Measurements from ENCODE around the gene YBX2.

Gene YBX2

GRCh38 chr17:7262935-7263800, 31.3 kb downstream of the YBX2 start:
- H3K27ac ChIP-seq (ENCODE audit: low read depth, low read length) = no peak overlapping the region
- peaks cover 16% of the 10 kb centered on the region for H3K27me3 ChIP-seq (ENCODE audit: insufficient read depth, low read length)
- no peaks in the 10 kb centered on the region for H3K79me2 ChIP-seq (ENCODE audit: control insufficient read depth, insufficient read depth, low read length, unreplicated experiment)
- peaks cover 29% of the 10 kb centered on the region for H3K4me1 ChIP-seq (ENCODE audit: control insufficient read depth, insufficient read depth, low read length, unreplicated experiment)
- peaks cover 12% of the 10 kb centered on the region for H3K36me3 ChIP-seq (ENCODE audit: insufficient read depth, low read length)
- peak overlapping the region; percentile 51; the same call in 1 of the 2 replicates for H3K4me3 ChIP-seq (ENCODE audit: low read depth, low read length)
- peak overlapping the region; percentile 48 for H2AFZ ChIP-seq (ENCODE audit: low read length, unreplicated experiment)

- Histone ChIP-seq H3K27ac (ENCODE audit: low read depth, low read length) (no peak within 1 kb of the TSS), H3K79me2 (ENCODE audit: control insufficient read depth, insufficient read depth, low read length, unreplicated experiment) (no peaks in the 10 kb centered on the region), H3K4me1 (ENCODE audit: control insufficient read depth, insufficient read depth, low read length, unreplicated experiment) (peaks cover 29% of the 10 kb centered on the region), H3K27me3 (ENCODE audit: insufficient read depth, low read length) (peaks cover 16% of the 10 kb centered on the region), H2AFZ (ENCODE audit: low read length, unreplicated experiment) (peak within 1 kb of the TSS; percentile 56), H3K4me3 (ENCODE audit: low read depth, low read length) (peak within 1 kb of the TSS; percentile 59), H3K36me3 (ENCODE audit: insufficient read depth, low read length) (peaks cover 12% of the 10 kb centered on the region)
Measured at GRCh38 chr17:7262192-7262934, 32.1 kb downstream of the YBX2 start, which contains the start of gene CLDN7. Gene CLDN7 (minus strand): TSS chr17:7262478. CDS start chr17:7262043, 435 bp downstream.

GRCh38 chr17:7261379-7262191, 32.9 kb downstream of the YBX2 start:
- Histone ChIP-seq H3K4me1 (ENCODE audit: control insufficient read depth, insufficient read depth, low read length, unreplicated experiment) (peaks cover 29% of the 10 kb centered on the region), H3K27ac (ENCODE audit: low read depth, low read length) (no peak overlapping the region), H3K79me2 (ENCODE audit: control insufficient read depth, insufficient read depth, low read length, unreplicated experiment) (no peaks in the 10 kb centered on the region), H3K36me3 (ENCODE audit: insufficient read depth, low read length) (peaks cover 12% of the 10 kb centered on the region), H3K27me3 (ENCODE audit: insufficient read depth, low read length) (peaks cover 16% of the 10 kb centered on the region), H2AFZ (ENCODE audit: low read length, unreplicated experiment) (peak overlapping the region; percentile 56), H3K4me3 (ENCODE audit: low read depth, low read length) (peak overlapping the region; percentile 59)

GRCh38 chr17:7260651-7261378, 33.6 kb downstream of the YBX2 start:
- H3K79me2 ChIP-seq (ENCODE audit: control insufficient read depth, insufficient read depth, low read length, unreplicated experiment) = no peaks in the 10 kb centered on the region
- peaks cover 25% of the 10 kb centered on the region for H3K4me1 ChIP-seq (ENCODE audit: control insufficient read depth, insufficient read depth, low read length, unreplicated experiment)
- peak overlapping the region; percentile 59 for H3K4me3 ChIP-seq (ENCODE audit: low read depth, low read length)
- H3K27ac ChIP-seq (ENCODE audit: low read depth, low read length) = no peak overlapping the region
- H2AFZ ChIP-seq (ENCODE audit: low read length, unreplicated experiment) = peak overlapping the region; percentile 56
- peaks cover 12% of the 10 kb centered on the region for H3K36me3 ChIP-seq (ENCODE audit: insufficient read depth, low read length)
- H3K27me3 ChIP-seq (ENCODE audit: insufficient read depth, low read length) = peaks cover 16% of the 10 kb centered on the region

- H3K79me2 ChIP-seq (ENCODE audit: control insufficient read depth, insufficient read depth, low read length, unreplicated experiment) = no peaks in the 10 kb centered on the region
- H2AFZ ChIP-seq (ENCODE audit: low read length, unreplicated experiment) = no peak overlapping the region
Measured at GRCh38 chr17:7260151-7260550, 34.3 kb downstream of the YBX2 start.

GRCh38 chr17:7259555-7259889, 34.9 kb downstream of the YBX2 start:
- no peaks in the 10 kb centered on the region for H3K79me2 ChIP-seq (ENCODE audit: control insufficient read depth, insufficient read depth, low read length, unreplicated experiment)

More at GRCh38 chr17:7260151-7260550, 34.3 kb downstream of the YBX2 start:
- Histone ChIP-seq H3K4me3 (ENCODE audit: low read depth, low read length) (no peak overlapping the region), H3K4me1 (ENCODE audit: control insufficient read depth, insufficient read depth, low read length, unreplicated experiment) (peaks cover 24% of the 10 kb centered on the region), H3K27me3 (ENCODE audit: insufficient read depth, low read length) (peaks cover 16% of the 10 kb centered on the region), H3K27ac (ENCODE audit: low read depth, low read length) (no peak overlapping the region), H3K36me3 (ENCODE audit: insufficient read depth, low read length) (peaks cover 14% of the 10 kb centered on the region)

GRCh38 chr17:7258731-7259554, 35.5 kb downstream of the YBX2 start:
- Histone ChIP-seq H2AFZ (ENCODE audit: low read length, unreplicated experiment) (no peak overlapping the region), H3K4me3 (ENCODE audit: low read depth, low read length) (peak overlapping the region; percentile 25; the same call in 1 of the 2 replicates), H3K27ac (ENCODE audit: low read depth, low read length) (peak overlapping the region; percentile 52), H3K36me3 (ENCODE audit: insufficient read depth, low read length) (peaks cover 21% of the 10 kb centered on the region), H3K27me3 (ENCODE audit: insufficient read depth, low read length) (peaks cover 16% of the 10 kb centered on the region), H3K4me1 (ENCODE audit: control insufficient read depth, insufficient read depth, low read length, unreplicated experiment) (peaks cover 19% of the 10 kb centered on the region), H3K79me2 (ENCODE audit: control insufficient read depth, insufficient read depth, low read length, unreplicated experiment) (peaks cover 5% of the 10 kb centered on the region)

More at GRCh38 chr17:7259555-7259889, 34.9 kb downstream of the YBX2 start:
- H3K4me3 ChIP-seq (ENCODE audit: low read depth, low read length) = peak overlapping the region; percentile 25; the same call in 1 of the 2 replicates
- peak overlapping the region; percentile 52 for H3K27ac ChIP-seq (ENCODE audit: low read depth, low read length)
- H3K27me3 ChIP-seq (ENCODE audit: insufficient read depth, low read length) = peaks cover 16% of the 10 kb centered on the region
- H2AFZ ChIP-seq (ENCODE audit: low read length, unreplicated experiment) = no peak overlapping the region
- peaks cover 16% of the 10 kb centered on the region for H3K36me3 ChIP-seq (ENCODE audit: insufficient read depth, low read length)
- peaks cover 24% of the 10 kb centered on the region for H3K4me1 ChIP-seq (ENCODE audit: control insufficient read depth, insufficient read depth, low read length, unreplicated experiment)

- H3K36me3 ChIP-seq (ENCODE audit: insufficient read depth, low read length) = peaks cover 26% of the 10 kb centered on the region
- no peak overlapping the region for H2AFZ ChIP-seq (ENCODE audit: low read length, unreplicated experiment)
- peaks cover 20% of the 10 kb centered on the region for H3K4me1 ChIP-seq (ENCODE audit: control insufficient read depth, insufficient read depth, low read length, unreplicated experiment)
- peaks cover 17% of the 10 kb centered on the region for H3K79me2 ChIP-seq (ENCODE audit: control insufficient read depth, insufficient read depth, low read length, unreplicated experiment)
- no peak overlapping the region for H3K4me3 ChIP-seq (ENCODE audit: low read depth, low read length)
- peaks cover 9% of the 10 kb centered on the region for H3K27me3 ChIP-seq (ENCODE audit: insufficient read depth, low read length)
- H3K27ac ChIP-seq (ENCODE audit: low read depth, low read length) = no peak overlapping the region
Measured at GRCh38 chr17:7256766-7257456, 37.5 kb downstream of the YBX2 start.

- no peak overlapping the region; the same call in 1 of the 2 replicates for H3K4me3 ChIP-seq (ENCODE audit: low read depth, low read length)
- peaks cover 26% of the 10 kb centered on the region for H3K36me3 ChIP-seq (ENCODE audit: insufficient read depth, low read length)
- no peak overlapping the region for H2AFZ ChIP-seq (ENCODE audit: low read length, unreplicated experiment)
- no peak overlapping the region for H3K27ac ChIP-seq (ENCODE audit: low read depth, low read length)
- peaks cover 27% of the 10 kb centered on the region for H3K4me1 ChIP-seq (ENCODE audit: control insufficient read depth, insufficient read depth, low read length, unreplicated experiment)
- H3K27me3 ChIP-seq (ENCODE audit: insufficient read depth, low read length) = no peaks in the 10 kb centered on the region
- peaks cover 37% of the 10 kb centered on the region for H3K79me2 ChIP-seq (ENCODE audit: control insufficient read depth, insufficient read depth, low read length, unreplicated experiment)
Measured at GRCh38 chr17:7254511-7254910, 39.9 kb downstream of the YBX2 start.

All from ACC112 (cell line).